NCI-H1092 (cell line): Measurements from ENCODE around the gene C20orf204.
"Not testable (repeated sequence)": the region's sequence is repeated elsewhere in the genome, so short reads cannot be mapped to it uniquely, and the experiment has no call there.

ENCODE experiments used
- DNase-seq: peaks from one replicate; lab custom pipeline; 2025; lab: John Stamatoyannopoulos, UW

The C20orf204 gene

DNA sequence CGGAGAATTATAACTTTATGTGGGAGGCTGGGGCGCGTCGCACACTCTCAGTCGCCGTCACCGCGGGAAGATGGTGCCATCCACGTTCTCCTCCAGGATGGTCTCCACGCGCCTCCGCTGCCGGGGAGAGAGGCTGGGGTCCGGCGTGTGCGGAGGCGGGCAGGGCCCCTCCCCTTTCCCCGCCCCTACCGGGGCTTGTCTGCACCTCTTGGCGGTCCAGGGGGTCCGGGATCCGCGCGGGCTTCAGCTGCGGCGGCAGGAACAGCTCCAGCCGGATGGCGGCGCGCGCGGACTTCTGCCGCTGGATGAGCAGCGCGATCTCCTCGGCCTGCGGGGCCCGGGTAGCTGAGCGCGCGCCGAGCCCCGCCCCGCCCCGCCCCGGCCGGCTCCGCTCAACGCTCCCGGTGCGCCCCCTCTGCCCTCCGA is 47.4 kb downstream of the C20orf204 start:
- peak; percentile 54 for DNase-seq

DNA sequence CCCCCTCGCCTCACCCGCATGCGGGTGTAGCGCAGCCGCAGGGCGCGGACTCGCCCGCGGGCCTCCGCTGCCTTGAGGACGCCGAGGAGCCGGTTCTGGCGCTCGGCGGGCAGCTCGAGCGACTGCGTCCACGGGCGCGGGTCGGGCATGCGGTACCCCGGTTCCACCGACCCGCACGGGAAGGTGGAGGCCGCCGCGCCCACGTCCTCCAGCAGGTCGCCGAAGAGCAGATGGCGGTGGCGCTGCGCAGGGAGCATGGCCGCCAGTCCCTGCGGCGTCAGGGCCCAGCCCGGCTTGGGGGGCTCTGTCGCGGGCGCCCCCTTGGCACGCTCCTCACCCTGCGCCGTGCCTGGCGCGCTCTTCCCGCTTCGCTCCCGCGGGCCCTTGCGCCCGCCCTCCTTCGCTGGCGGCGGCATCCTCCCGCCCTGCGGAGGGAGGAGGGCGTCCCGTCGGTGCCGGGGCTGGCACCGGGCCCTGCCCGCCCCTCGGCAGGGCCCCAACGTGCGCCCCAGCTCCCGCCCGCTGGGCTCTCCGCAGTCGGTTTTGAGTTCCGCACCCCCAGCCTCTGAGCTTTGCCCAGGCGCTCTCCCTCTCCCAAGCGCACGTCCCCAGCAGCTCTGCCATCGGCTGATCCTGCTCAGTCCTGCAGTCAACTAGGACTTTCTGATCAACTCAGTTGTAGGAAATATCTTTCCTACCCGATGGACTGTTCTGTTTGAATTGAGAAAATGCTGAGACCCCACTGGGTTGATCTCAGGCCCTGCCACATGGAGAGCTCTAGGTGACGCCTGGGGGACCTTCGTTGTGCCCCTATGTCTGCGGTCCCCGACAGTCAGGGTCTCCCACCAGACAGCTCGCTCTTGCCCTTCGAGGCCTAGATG is 48.1 kb downstream of the C20orf204 start, which contains the start of gene LKAAEAR1:
Gene LKAAEAR1 (minus strand): TSS at position 595 of the 881 bp plus-strand sequence. CDS start 179 bp downstream, at position 416.
- DNase-seq: no peak

DNA sequence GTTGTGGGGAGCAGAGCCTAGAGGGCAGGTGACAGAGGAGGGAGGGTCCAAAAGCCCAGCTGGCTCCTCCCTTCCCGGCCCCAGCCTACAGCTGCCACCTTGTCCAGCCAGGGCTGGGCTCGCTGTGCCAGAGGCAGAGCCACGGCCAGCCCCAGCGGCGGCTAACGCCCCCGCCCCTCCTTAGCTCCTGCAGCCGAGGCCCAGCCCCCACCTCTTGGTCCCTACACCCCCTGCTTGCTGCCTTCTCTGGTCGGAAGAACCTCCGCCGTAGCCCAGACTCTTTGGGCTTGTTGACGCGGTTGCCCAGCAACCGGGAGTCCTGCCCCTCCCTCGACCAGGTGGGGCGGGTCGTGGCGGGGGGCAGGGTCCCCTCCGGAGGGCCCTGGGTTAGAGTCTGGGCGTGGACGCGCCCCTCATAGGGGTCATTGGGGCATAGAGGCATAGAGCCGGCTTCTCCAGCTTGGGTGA is 48.7 kb downstream of the C20orf204 start:
- DNase-seq: no peak

DNA sequence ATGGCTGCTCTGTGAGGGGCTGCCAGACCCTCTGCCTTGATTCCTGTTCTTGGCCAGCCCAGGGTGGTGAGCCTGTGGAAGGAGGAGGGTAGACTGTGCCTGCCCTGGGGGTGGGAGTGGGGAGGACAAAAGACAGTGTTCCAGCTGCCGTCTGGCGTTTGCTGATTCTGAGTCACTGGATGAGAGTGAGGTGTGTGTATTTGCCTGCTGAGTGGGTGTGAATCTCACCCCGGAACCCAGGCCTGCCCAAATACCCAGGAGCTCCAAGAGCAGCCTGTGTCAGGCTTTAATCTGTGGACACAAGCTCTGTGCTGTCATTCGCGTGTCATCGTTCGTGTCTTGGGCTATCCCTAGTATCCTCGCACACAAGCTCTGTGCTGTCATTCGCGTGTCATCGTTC is 50.8 kb downstream of the C20orf204 start:
- DNase-seq: no peak

DNA sequence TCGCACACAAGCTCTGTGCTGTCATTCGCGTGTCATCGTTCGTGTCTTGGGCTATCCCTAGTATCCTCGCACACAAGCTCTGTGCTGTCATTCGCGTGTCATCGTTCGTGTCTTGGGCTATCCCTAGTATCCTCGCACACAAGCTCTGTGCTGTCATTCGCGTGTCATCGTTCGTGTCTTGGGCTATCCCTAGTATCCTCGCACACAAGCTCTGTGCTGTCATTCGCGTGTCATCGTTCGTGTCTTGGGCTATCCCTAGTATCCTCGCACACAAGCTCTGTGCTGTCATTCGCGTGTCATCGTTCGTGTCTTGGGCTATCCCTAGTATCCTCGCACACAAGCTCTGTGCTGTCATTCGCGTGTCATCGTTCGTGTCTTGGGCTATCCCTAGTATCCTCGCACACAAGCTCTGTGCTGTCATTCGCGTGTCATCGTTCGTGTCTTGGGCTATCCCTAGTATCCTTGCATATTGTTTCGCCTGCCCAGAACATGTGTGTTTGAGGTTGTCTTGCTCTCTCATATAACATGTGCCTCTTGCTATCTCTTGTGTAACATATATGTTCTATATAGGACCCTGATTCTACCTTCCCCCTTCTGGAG is 51.3 kb downstream of the C20orf204 start:
- DNase-seq: not testable (repeated sequence)

DNA sequence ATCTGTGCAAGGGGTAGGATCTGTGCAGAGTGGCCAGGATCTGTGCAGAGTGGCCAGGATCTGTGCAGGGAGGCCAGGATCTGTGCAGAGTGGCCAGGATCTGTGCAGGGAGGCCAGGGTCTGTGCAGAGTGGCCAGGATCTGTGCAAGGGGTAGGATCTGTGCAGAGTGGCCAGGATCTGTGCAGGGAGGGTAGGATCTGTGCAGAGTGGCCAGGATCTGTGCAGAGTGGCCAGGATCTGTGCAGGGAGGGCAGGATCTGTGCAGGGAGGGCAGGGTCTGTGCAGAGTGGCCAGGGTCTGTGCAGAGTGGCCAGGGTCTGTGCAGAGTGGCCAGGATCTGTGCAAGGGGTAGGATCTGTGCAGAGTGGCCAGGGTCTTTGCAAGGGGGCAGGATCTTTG is 52.6 kb downstream of the C20orf204 start:
- not testable (repeated sequence) for DNase-seq
